HG03064 (cell line): Measurements from ENCODE around the gene CYSLTR2.

Experiments used
- ATAC-seq: cut with Tn5 transposase; IDR thresholded peaks from one replicate; pipeline ENCODE4 v1.9.1; 2021; ENCODE audit warnings: low read depth; ENCODE audit not compliant: unreplicated experiment

CYSLTR2 gene

GRCh38 chr13:48653472-48653939 lies at the start of gene CYSLTR2:
Gene CYSLTR2 (plus strand): TSS chr13:48653929. CDS start chr13:48706818, 52,889 bp downstream.
- ATAC-seq = peak; percentile 64

- no peak for ATAC-seq
Measured at GRCh38 chr13:48615049-48615448, 38.7 kb upstream of the CYSLTR2 start.

DNA sequence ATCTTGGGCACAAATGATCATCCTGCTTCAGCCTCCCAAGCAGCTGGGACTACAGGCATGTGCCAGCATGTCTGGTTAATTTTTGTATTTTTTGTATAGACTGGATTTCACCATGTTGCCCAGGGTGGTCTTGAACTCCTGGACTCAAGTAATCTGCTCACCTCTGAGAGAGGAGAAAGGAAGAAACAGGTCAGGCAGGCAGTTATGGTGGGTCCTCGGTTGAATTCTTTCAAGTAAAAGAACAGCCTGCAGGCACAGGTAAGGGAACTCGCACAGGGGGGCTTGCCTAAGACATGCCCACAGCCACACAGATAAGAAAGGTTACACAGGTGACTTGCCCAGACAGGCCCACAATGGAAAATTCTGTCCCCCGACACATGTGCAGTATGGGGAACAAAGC lies 34.8 kb upstream of the CYSLTR2 start:
- no peak for ATAC-seq

GRCh38 chr13:48621056-48621455 lies 32.7 kb upstream of the CYSLTR2 start:
- no peak for ATAC-seq

DNA sequence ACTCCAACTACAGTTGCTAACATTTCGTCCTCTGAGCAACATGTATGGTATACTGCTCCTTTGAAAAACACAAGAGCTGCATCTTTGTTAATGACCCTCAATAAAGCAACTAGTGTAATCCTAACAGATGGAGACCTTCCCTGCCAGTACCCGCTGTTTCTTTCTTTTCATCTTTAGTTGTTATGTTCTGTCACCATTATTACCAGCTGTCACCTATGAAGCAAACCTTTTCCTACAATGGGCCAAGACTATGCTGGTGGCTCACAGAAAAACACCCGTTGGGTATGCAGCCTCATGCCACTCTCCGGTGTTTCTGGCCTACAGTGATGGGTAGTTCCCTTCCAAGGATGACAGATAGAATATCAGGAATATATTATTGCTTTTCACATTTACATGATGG lies 29.7 kb upstream of the CYSLTR2 start:
- ATAC-seq = no peak

GRCh38 chr13:48624858-48625257 lies 28.9 kb upstream of the CYSLTR2 start:
- no peak for ATAC-seq

DNA sequence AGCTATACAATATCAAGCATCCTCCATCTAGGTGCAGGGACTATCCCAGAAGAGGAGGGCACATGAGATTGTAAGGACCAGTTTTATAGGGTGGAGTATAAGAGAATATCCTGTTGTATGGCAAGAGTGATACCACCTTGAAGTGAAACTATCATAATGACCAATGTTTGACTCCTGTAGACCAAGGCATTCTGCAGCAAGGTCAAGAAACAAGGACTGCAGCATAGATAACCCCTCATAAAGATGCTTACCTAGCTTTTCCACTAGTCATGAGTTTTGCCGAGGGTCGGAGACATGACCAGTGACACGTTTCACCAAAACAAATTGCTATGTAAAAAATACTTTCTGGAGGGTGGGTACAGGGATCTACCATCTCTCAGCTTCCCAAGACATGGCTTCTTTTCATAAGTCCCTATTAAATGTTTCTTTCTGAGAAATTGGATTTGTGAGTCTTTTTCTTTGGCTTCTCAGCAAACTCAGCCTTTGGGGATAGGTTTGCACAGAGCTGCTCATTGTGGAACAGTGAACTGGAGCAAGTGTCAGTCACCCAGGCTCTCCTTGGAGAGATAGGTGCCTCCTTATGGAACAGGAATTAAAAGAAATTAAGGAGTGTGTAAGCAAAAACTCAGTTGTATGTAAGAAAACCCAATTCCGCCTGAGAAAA lies 28.2 kb upstream of the CYSLTR2 start:
- no peak for ATAC-seq

DNA sequence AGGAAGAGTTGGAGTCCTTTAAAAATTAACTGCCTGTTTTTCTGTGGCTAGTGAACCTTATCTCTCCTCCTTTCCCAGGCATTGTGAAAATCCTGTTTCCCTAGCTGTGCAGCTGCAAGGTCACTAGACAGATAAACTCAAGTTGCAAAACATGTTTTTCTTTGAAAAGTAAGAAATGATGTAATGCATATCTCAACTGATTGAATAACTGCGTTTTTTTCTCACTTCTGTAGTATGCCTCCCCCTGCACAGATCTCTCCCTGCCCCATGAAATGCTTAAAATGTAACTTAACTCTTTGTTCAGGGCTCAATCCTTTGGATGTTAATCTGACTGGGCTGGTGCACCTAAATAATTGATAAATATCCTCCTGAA lies 27.7 kb upstream of the CYSLTR2 start:
- ATAC-seq = no peak

- ATAC-seq = no peak
Measured at GRCh38 chr13:48626726-48627451, 26.8 kb upstream of the CYSLTR2 start.

DNA sequence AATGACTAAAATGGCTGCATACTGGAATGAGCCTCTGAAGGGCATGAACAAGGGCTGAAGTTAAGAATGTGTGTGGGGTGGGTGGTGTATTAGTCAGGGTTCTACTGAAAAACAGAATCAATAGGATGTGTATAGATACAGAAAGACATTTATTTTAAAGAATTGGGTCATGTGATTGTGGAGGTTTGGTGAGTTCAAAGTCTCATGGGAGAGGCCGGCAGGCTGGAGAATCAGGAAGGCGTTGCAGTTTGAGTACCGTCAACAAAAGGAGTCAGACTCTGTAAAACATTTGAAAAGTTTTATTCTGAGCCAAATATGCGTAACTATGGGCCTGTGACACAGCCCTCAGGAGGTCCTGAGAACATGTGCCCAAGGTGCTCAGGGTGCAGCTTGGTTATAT lies 24.5 kb upstream of the CYSLTR2 start:
- no peak for ATAC-seq

DNA sequence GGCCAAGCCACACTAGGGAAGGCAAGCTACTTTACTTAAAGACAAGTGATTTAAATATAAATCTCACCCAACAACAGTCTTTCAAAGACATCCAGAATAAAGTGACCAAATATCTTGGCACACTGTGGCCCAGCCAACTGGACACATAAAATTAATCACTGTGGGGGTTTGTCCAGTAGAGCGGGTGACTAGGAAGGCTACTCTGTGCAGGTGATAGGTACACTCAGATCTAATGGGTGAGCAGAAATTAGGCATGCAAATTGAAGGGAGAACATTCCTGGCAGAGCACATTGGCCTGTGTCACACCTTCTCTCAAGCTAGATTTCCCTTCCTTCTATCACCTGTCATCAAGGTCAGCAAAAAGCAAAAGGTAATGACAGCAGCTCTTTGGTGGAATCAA lies 23.4 kb upstream of the CYSLTR2 start:
- ATAC-seq = no peak

GRCh38 chr13:48630773-48631172 lies 23.0 kb upstream of the CYSLTR2 start:
- ATAC-seq = no peak

GRCh38 chr13:48631441-48631840 lies 22.3 kb upstream of the CYSLTR2 start:
- no peak for ATAC-seq

- no peak for ATAC-seq
Measured at GRCh38 chr13:48633700-48634099, 20.0 kb upstream of the CYSLTR2 start.

DNA sequence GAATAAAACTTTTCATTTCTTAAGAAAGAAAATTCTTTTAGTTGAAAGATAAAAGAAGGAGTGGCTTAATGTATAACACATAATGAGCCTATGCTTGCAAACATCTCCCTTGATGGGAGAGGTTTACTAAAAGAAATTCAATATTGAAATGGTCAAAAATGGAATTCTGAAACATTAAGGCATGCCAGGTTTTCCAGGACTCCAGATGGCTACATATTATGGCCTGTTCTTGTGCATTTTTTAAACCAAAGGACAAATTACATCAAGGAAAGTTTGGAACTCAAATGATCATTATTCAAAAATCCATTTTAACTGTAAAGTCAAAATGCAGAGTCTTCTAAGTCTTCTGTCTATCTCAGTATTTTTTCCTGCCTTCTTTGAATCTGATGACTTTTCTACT lies 19.1 kb upstream of the CYSLTR2 start:
- no peak for ATAC-seq

DNA sequence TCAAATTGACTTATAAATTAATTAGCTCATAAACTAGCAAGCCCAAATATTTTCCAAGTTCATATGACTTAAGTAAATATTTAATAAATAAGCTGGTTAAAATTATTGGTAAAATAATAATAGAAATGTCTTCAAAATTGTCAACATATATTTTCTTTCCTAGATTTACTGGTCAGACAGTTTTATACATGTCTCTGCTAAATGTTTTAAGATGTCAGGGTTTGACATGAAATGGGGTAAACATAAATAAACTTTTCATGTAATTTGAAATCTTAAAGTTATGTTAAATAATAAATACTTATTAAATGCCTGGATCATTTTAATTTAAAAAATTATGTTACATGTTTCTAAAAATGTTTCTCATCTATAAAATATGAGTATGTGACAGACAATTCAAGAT lies 18.3 kb upstream of the CYSLTR2 start:
- no peak for ATAC-seq

DNA sequence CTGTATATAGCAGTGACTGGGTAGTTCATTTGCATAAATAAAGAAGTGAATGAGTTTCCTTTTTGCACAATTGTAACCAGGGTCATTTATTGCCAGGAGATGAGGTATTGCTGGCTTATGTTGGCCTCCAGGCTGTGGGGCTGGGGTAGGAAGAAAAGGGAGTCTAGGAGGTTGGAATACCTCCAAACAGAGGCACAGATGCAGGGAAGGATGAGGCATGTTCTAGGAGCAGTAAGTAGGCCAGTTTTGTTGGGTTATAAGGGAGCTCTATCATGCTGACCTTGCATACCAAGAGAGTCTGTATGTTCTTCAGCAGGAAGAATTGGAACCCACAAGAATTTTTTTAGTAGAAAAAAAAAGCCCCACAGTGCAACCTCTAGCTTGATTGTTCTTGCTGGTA lies 17.2 kb upstream of the CYSLTR2 start:
- ATAC-seq = no peak

DNA sequence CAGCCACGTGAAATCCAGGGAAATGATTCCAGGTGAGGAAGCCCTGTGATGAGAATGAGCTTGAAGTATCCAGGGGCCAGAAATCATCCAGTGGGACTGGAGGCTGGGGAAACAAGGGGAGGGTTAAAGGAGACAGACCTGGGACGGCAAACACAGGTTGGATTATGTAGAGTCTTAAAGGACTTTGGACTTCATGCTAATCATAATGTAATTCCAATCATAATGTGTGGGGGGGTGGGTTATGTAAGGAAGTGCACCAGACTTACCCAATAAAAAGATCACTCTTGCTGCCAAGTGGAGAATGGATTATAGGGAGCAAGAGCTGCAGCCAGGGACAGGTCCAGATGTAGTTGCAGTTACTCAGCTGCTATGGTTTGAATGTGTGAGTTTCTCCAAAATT lies 16.1 kb upstream of the CYSLTR2 start:
- ATAC-seq = no peak

- ATAC-seq = no peak
Measured at GRCh38 chr13:48640767-48641166, 13.0 kb upstream of the CYSLTR2 start.

- ATAC-seq = no peak
Measured at GRCh38 chr13:48641404-48641803, 12.3 kb upstream of the CYSLTR2 start.

GRCh38 chr13:48642061-48642460 lies 11.7 kb upstream of the CYSLTR2 start:
- ATAC-seq = no peak

DNA sequence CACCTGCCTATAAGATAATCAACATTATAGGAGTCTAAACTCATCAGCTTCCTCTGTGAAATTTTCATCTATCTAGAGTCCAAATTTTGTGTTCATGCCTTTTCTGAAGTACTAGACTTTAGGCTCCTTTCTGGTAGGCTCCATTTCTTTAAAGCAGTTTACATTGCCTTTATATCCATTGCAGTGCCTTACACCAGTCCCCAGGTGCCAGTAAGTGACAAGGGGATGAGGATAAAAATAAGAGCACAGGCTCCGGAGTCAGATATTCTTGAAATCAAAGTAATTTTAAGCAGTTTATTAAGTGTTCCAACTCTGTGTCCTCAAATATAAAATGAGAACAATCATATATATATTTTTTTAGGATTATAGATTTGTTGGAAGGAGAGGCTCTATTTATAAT lies 10.6 kb upstream of the CYSLTR2 start:
- ATAC-seq = no peak
